HL-60/S4 (cell line): ENCODE measurements around the gene DARS1.
"Not testable (repeated sequence)": the region's sequence is repeated elsewhere in the genome, so short reads cannot be mapped to it uniquely, and the experiment has no call there.

Experiments
- in situ Hi-C: fragments of 300-500 bp; cut with MboI; formaldehyde crosslinking; loops from 2 replicates; pipeline ENCODE4 v1.14.3; 2022; ENCODE audit warnings: low sequenced_read_pairs

Gene DARS1

DNA sequence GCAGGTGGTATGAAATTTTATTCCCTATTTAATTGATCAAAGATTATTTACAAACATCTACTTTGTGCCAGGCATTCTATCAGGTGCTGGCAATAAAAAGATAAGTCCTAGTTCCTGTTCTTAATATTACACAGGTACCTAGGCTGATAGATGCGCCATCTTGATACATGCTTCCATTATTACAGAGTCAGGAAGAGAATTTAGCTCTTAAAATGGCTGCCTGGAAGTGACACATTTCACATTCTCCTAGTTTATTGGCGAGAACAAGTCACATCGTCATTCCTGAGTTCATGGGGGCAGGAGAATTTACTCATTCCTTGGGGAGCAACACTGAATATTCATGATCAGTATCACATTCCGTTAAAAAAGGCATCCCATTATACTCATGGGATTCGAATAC is 1.1 kb upstream of the DARS1 start:
- in situ Hi-C loops, result no loop called here

DNA sequence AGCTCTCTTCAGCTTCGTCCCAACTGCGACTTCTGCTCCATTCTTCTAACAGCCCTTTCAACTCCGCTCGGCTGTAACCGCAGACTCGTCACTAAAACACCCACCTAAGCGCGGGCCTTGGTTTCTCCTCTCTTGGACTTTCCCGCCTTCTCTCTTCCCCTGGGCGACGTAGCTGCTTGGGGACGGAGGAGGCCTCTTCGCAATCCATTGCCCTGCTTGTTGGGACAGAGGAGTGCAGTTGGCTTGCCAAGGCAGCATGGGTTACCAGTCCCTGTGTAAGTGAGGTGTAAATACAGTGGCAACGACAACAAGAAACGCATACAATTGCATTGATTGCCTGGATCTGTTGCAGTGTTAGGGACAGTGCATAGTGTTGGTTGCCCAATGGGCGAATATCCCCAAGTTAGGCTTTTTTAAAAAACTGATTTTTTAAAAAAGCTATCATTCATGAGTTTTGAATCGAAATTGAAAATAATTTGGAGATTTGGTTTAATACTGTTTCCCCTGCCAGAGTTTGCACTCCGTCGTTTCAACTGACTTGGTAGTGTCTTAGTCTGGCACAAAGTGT is 484 bp upstream of the DARS1 start:
- in situ Hi-C loops, result no loop called here

DNA sequence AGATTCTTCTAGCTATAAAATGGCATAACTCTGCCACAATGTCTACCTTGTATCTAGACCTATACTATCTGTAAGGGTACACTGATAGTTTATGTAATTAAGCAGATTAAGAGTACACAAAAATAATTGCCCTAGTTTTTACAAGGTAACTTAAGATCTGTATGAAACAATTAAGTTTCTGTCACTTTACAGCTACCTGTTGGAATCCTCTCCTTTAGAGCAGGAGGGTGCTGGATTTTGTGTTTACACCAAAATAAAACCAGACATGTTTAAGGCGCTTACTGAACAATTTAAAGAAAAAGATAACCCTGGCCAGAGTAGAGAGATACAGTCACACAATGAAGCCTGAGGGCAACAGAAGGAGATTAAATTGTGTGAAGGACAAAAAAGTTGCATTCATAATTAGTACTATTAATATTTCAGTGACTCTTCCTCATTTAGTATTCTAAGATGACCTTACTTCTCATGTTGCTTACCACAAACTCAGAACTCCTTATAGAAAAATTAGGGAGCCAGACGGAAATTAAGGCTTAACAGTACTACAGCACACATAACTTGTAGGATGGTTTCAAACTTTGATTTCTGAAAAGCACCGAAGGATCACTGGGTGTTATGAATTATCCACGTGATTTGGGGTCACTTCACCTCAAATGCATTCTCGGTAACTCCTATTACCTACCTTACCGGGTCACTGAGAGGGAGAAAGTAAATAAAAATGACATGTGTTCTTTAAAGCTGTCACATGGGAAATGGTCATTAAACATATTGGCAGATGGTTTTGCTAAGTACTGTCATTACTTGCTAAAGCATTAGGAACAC is 1.0 kb downstream of the DARS1 start:
- in situ Hi-C loops, result no loop called here

DNA sequence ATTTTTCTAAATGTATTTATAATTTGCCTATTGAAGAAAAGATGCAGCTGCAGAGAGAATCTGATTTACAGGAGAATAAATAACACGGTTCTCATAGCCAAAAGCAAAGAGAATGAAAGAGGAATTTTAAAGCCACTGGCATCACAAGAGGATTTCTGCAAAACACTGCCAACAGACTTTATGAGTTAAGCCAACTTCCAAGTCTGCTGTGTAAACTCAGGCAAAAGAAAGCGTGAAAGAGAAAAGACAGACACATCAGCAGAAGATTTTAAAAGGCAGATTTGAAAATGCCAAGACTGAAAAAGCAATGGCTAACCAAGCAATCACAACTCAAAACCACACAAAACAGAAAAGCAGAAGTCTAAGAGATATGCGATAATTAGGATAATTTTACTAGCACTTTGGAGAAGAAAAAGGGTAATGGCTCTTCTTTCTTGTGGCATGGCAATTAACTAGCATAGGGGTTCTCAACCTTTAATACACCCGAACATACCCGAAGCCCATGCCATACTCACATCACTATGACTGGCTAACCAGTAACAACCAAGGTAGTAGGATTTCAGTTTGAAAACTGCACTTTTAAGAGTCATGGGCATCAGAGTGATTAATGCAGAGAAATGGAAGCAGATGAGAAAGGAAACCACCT is 4.9 kb downstream of the DARS1 start:
- in situ Hi-C loops, result no loop called here

DNA sequence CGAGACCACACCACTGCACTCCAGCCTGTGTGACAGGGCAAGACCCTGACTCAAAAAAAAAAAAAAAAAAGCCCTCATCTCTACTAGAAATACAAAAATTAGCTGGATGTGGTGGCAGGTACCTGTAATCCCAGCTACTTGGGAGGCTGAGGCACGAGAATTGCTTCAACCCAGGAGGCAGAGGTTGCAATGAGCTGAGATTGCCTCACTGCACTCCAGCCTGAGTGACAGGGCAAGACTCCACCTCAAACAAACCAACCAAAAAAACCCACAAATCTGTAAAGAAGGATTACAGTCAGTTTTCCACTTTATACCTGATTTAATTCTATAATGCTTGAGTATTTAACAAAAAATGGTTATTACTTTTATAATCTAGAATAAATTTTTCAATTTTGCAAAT is 9.7 kb downstream of the DARS1 start:
- in situ Hi-C loops, result no loop called here

DNA sequence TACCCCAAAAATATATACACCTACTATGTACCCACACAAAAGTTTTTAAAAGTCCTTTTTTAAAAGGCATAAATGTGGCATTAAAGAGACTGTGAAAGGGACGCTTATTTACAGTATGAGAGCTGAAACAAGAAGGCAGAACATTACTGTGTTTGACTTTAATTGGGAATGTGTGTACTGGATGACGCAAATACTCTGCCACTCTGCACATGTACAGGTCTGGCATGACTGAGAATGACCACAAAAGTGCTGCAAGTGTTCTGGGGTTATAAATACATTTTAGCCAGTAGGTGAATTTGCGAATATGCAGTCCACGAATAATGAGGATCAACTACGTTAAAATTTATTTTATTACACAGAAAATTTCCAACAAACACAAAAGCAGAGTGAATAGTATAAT is 11.4 kb downstream of the DARS1 start:
- in situ Hi-C loops, result no loop called here

DNA sequence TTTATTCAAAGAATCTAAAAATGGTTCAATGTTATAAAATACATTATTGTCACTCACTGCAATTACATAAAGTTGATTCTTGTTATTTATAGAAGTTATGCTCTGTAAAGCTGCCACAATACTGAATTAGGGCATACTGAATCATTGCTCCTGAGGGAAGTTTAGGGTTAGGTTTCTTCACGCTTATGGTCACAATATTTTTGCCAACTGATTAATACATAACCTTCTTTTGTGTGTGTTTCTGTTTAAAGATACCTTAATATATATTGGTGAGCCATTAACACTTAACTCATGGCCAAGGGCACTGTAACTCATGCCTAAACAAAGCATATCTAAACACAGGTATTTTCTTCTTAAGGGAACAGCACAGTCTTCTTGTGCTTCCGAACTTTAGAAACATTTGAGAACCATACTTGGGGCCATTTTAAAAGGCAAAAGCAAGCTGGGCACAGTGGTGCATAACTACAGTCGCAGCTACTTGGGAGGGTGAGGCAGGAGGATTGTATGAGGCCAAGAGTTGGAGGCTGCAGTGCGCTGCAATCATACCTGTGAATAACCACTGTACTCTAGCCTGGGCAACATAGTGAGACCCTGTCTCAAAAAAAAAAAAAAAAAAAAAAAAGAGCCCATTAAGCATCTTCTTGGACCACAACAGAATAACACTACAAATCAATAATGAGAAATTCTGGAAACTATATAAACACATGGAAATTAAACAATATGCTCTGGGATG is 15.6 kb downstream of the DARS1 start:
- in situ Hi-C loops, result no loop called here

DNA sequence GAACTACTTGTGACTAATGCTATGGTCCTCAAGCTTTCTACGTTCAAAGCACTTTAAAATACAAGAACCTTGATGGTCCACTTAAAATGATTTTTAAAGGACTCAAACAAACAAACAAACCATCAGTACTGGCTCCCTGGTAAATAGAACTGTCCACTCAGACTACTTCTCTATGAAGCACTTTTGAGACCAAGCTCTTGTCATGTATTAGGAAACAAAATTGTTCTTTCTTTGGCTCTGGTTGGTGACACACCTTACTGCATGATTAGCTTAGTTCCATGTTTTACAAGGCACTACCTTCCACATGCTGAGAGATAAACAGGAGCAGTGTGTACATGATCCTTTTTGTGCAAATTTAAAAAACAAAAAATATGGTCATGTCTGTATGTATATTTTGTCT is 19.7 kb downstream of the DARS1 start:
- in situ Hi-C loops, result no loop called here

DNA sequence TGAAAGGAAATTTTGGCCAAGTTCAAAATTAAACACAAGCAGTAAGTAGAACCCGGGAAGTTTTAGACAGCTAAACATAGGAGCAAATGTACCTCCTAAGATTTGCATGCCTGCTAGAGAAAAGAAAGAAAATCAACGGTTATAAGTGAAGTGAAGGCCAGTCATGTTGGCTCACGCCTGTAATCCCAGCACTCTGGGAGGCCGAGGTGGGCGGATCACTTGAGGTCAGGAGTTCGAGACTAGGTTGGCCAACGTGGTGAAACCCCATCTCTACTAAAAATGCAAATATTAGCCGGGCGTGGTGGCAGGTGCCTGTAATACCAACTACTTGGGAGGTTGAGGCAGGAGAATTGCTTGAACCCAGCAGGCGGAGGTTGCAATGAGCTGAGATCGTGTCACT is 21.0 kb downstream of the DARS1 start:
- in situ Hi-C loops, result not testable (repeated sequence)

DNA sequence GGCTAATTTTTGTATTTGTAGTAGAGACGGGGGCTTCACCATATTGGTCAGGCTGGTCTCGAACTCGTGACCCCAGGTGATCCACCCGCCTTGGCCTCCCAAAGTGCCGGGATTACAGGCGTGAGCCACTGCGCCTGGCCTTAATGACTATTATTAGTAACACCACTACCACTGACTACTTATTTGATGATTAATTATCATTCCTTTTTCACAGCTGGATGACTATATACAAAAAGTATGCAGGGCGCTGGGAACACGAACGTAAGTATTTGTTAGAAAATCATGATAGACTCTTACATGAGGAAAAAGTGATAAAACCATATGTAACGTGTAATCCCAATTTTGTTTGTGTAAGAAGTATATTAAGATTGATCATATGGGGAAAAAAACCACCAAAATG is 21.6 kb downstream of the DARS1 start:
- in situ Hi-C loops, result no loop called here

DNA sequence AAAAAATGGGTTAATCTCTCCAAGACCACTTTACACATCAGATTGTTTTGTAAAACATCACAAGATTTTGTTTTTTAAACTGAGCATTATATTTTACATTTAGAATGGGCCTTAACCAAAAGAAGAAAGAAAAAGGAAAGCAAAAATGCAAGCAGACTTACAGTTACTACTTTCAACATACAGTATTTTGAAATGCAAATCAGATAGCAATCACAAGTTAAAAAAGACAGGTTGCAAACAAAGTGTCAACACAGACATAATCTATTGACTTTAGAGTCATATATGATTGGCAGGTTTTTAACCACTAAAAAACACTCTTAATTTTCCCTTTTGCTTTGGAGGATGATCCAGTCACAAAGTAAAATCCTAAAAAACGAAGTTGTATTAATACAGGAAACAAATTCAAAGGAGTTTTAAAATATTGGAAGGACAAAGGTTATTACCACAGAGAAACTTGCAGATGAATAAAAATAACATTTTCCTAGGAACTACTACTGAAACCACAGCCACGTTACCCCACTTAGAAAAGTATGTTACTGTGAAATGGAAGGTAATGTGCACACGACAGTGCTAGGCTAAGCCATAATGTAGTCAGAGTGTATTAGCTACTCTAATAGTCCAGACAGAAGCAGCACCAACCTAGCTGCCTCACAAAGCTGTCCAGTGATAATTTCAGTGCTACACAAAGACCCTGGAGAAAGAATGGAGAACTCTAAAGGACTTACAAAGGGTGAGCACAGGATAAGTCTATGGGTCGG is 22.9 kb downstream of the DARS1 start:
- in situ Hi-C loops, result no loop called here

DNA sequence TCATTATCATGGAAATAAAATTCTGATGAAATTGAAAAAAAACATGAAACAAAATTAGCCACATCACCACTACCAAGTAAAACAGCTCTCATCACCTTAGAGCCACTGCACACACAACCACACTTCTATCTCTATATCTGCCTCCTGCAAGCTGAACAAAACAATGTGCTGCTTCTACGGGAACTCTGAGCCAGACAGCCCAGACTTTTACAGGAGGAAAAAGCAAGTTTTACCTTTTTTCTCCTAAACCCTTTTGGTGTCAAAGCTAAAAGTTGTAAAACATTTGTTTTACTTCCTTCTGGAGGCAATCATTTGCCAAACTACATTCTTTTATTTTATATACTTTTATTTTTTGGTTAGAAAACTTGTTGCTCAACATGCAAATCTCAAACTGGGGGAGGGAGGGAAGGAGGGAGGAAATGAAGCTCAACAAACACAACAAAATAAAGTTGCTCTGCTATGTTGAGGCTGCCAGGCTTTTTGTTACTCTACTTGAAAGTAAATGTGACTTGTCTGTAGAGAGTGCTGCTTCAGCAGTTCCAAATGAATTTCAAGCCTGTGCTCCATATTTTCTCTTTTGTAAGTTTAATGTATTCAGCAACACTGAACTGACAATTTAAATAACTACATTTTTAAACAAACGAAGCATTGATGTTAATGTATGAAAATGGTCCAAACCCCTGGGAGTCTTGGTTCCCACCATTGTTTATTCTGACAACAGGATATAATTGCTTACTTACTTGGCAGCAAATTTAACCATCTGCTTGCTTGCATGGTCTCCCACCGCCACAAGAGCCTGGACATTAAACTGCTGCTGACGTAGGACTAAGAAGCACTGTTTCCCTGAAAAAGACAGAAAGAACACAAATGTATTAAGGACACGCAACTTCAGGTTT is 24.5 kb downstream of the DARS1 start:
- in situ Hi-C loops, result no loop called here

DNA sequence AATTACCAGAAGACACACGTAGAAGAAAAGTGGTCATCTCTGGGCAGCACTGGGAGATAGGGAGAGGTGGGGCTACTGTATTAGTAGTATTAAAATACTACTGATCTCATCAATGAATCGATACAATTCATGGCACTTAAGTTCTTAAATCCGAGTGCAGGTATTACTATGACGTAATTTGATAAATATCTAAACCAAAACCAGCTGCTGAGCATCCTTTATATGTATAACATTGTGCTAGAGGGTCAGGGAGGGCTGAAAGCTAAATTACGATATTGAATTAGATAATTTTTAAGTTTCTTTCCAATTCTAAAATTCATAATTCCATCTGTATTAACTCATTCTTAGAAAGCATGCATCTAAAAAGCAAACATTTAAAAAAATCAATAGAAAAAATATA is 25.3 kb downstream of the DARS1 start:
- in situ Hi-C loops, result no loop called here

DNA sequence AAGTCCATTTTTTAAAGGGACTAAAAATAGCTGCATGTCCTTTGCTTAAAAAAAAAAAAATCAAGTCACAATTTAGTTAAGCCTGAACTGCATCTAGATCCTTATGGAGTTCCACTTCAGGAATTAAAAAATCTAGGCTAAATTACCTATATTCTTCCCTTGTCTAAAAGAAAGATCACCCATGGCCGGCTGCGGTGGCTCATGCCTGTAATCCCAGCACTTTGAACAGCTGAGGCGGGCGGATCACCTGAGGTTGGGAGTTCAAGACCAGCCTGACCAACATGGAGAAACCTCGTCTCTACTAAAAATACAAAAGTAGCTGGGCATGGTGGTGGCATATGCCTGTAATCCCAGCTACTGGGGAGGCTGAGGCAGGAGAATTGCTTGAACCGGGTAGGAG is 26.5 kb downstream of the DARS1 start:
- in situ Hi-C loops, result not testable (repeated sequence)

DNA sequence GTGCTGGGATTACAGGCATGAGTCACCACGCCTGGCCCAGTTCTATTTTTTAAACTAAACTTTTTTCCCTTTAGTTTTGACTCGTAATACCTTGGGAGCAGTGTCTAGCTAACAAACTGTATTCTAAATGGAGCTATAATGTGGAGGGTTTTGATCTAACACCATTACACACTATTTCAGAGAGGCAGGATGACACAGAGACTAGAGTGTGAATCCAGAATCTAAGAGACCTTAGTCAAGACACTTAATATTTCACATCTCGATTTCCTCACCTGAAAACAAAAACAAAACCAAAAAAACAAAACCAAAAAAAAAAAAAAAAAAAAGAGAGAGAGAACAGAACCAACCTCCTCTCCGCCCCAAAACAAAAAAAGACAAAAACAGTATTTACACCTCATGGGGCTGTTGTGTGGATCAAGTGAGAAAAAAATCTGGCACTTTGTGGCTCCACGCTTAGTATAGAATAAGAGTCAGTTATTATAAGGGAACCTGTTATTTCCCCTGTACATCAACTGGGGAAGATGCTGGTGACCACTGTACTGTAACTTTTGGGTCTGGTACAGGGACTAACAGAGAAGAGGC is 31.3 kb downstream of the DARS1 start:
- in situ Hi-C loops, result no loop called here

DNA sequence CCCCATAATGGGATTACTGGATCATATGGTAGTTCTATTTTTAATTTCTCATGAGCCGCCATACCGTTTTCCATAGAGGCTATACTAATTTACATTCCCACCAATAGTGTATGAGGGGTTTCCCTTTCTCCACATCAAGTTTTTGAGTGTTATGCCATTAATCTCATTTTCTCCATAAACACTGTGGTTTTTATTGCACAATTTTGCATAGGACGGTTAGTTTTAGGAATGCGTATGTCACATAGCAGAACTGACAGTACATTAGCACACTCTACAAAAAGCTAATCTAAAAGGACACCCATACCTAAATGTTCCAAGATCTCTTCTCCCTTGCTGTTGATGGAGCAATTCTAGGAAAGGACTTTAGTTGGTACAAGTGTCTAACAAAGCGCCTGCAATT is 32.5 kb downstream of the DARS1 start:
- in situ Hi-C loops, result no loop called here

DNA sequence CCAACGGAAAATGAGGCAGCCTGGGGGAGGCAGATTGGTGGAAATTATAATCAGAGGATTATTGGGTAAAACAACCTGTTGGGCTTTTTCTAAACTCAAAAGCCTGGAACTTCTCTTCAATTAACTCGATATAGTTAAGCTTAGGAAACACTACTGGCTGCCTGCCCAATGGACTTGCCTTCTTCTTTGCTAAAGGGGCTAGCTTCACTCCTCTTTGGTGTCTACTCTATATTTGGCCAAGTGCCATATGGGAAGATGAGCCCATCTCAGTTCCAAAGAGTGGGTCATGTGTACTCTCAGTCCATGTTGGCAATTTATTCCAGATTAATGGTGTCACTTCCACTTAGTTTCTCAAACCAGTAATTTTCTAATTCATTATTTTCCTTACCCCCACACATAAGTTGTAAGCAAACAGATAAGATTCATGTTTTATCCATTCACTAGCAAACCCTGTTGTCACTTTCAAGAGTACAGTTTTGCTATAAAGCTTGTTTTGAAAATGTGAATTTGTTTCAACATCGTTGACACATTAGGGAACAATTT is 34.3 kb downstream of the DARS1 start:
- in situ Hi-C loops, result no loop called here

DNA sequence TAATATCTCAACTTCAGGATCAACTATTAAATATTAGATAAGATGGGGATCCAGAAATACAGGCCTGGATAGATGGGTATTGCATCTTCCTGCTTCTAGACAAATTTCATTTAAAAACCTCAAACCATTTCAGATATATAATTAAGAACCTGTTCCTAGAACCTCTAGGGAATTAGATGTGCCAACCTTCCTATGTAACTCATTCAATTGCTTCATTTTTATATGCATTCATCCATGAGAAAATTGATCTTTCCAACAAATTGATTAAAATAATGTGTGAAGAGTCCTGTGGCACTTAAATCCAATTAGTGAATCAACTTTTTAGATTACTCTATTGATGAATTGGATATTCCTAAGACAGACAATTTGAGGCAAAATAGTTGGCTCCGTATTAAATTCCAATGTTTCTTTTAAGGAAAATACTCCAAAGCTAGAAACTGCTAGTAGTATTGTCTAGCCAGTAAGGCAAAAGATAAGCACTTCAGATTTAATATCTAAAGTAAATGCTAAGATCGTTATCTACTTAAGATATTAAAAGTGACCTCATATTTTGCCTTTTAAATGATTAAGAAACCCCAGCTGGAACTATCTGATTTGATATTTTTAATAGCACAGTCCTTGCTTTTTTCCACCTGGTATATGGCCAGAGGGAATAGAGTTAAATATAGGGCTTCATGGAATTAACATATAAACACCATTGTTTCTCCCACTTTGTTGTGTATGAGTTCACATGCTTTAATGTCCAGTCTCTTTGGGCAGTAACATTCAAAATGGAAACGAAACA is 35.8 kb downstream of the DARS1 start:
- in situ Hi-C loops, result no loop called here
